Measurements from ENCODE around the gene PERM1.

- TF ChIP-seq POLR2A (IDR thresholded peaks at IDR 0.05) = no peak
- no peak for TF ChIP-seq CTCF (IDR thresholded peaks at IDR 0.05)
Measured at GRCh38 chr1:981491-981954, 370 bp downstream of the PERM1 start.

Data from Peyer's patch (tissue), 4 donors.